Mononuclear cell (primary cell): ENCODE data around the gene STK10. TPM values are rescaled to one million over a fixed set of nuclear protein-coding genes. Genes with fewer than 3 reads are reported as not detected.
A peak's percentile ranks its signal among the peaks of the same experiment; 100 is the strongest.

Experiments used
- H3K27me3 ChIP-seq: 2 replicates; pipeline ENCODE4 v1.6.0; 2011; ENCODE audit warnings: low read length, control low read depth; ENCODE audit not compliant: insufficient read depth
- H3K4me1 ChIP-seq: 2 replicates; pipeline ENCODE4 v1.5.1; 2011; ENCODE audit warnings: mild to moderate bottlenecking, low read length, control low read depth; ENCODE audit not compliant: insufficient read depth
- H3K4me3 ChIP-seq: 2 replicates; pipeline ENCODE4 v1.5.1; 2011; ENCODE audit warnings: mild to moderate bottlenecking, low read length, moderate library complexity
- H3K9me3 ChIP-seq: 2 replicates; pipeline ENCODE4 v1.5.1; 2011; ENCODE audit warnings: low read depth, mild to moderate bottlenecking, control low read depth, low read length
- total RNA-seq: library from RNA; depleted of rRNA; stranded (reverse); fragments of >200 nt; gene quantifications from one replicate; pipeline ENCODE4 v1.2.3, GENCODE V29; 2012

Gene STK10
- total RNA-seq, 1 donor = 134 TPM

- Histone ChIP-seq H3K4me3 (peak overlapping the region; percentile 13), H3K4me1 (peaks cover 97% of the 10 kb centered on the region), H3K27me3 (no peaks in the 10 kb centered on the region), H3K9me3 (no peaks in the 10 kb centered on the region)
Measured at GRCh38 chr5:172178991-172179989, 8.7 kb downstream of the STK10 start.

- peak overlapping the region; percentile 13 for H3K4me3 ChIP-seq
- H3K4me1 ChIP-seq = peaks cover 97% of the 10 kb centered on the region
- H3K9me3 ChIP-seq = no peaks in the 10 kb centered on the region
- no peaks in the 10 kb centered on the region for H3K27me3 ChIP-seq
Measured at GRCh38 chr5:172178301-172178987, 9.6 kb downstream of the STK10 start.

GRCh38 chr5:172177176-172177575 is 10.8 kb downstream of the STK10 start:
- Histone ChIP-seq H3K4me1 (peaks cover 97% of the 10 kb centered on the region), H3K9me3 (no peaks in the 10 kb centered on the region), H3K27me3 (no peaks in the 10 kb centered on the region), H3K4me3 (no peak overlapping the region)

GRCh38 chr5:172175263-172175719 is 12.7 kb downstream of the STK10 start:
- Histone ChIP-seq H3K27me3 (no peaks in the 10 kb centered on the region), H3K9me3 (no peaks in the 10 kb centered on the region), H3K4me3 (peak overlapping the region; percentile 44), H3K4me1 (peaks cover 97% of the 10 kb centered on the region)

- H3K4me3 ChIP-seq = peak overlapping the region; percentile 44
- no peaks in the 10 kb centered on the region for H3K27me3 ChIP-seq
- no peaks in the 10 kb centered on the region for H3K9me3 ChIP-seq
- peaks cover 96% of the 10 kb centered on the region for H3K4me1 ChIP-seq
Measured at GRCh38 chr5:172173564-172174153, 14.4 kb downstream of the STK10 start.

- no peak overlapping the region for H3K4me3 ChIP-seq
- H3K9me3 ChIP-seq = no peaks in the 10 kb centered on the region
- H3K4me1 ChIP-seq = peaks cover 96% of the 10 kb centered on the region
- no peaks in the 10 kb centered on the region for H3K27me3 ChIP-seq
Measured at GRCh38 chr5:172172912-172173563, 15.0 kb downstream of the STK10 start.

- H3K4me3 ChIP-seq = no peak overlapping the region
- H3K9me3 ChIP-seq = no peaks in the 10 kb centered on the region
- H3K4me1 ChIP-seq = peaks cover 88% of the 10 kb centered on the region
- H3K27me3 ChIP-seq = no peaks in the 10 kb centered on the region
Measured at GRCh38 chr5:172171118-172171517, 16.9 kb downstream of the STK10 start.

- H3K27me3 ChIP-seq = no peaks in the 10 kb centered on the region
- no peaks in the 10 kb centered on the region for H3K9me3 ChIP-seq
- peaks cover 89% of the 10 kb centered on the region for H3K4me1 ChIP-seq
- no peak overlapping the region for H3K4me3 ChIP-seq
Measured at GRCh38 chr5:172170251-172170701, 17.7 kb downstream of the STK10 start.

GRCh38 chr5:172169216-172169615 is 18.8 kb downstream of the STK10 start:
- no peak overlapping the region for H3K4me3 ChIP-seq

GRCh38 chr5:172168311-172168710 is 19.7 kb downstream of the STK10 start:
- Histone ChIP-seq H3K27me3 (no peaks in the 10 kb centered on the region), H3K9me3 (no peaks in the 10 kb centered on the region), H3K4me1 (peaks cover 86% of the 10 kb centered on the region), H3K4me3 (no peak overlapping the region)

More at GRCh38 chr5:172169216-172169615, 18.8 kb downstream of the STK10 start:
- Histone ChIP-seq H3K4me1 (peaks cover 89% of the 10 kb centered on the region), H3K27me3 (no peaks in the 10 kb centered on the region), H3K9me3 (no peaks in the 10 kb centered on the region)

GRCh38 chr5:172167895-172168294 is 20.1 kb downstream of the STK10 start:
- no peak overlapping the region for H3K4me3 ChIP-seq
- H3K9me3 ChIP-seq = no peaks in the 10 kb centered on the region
- no peaks in the 10 kb centered on the region for H3K27me3 ChIP-seq
- peaks cover 86% of the 10 kb centered on the region for H3K4me1 ChIP-seq

GRCh38 chr5:172166030-172166826 is 21.8 kb downstream of the STK10 start:
- H3K4me1 ChIP-seq = peaks cover 87% of the 10 kb centered on the region
- no peaks in the 10 kb centered on the region for H3K9me3 ChIP-seq
- H3K4me3 ChIP-seq = no peak overlapping the region
- no peaks in the 10 kb centered on the region for H3K27me3 ChIP-seq

- no peak overlapping the region for H3K4me3 ChIP-seq
Measured at GRCh38 chr5:172165465-172165864, 22.6 kb downstream of the STK10 start.

GRCh38 chr5:172164769-172165212 is 23.2 kb downstream of the STK10 start:
- peaks cover 86% of the 10 kb centered on the region for H3K4me1 ChIP-seq
- H3K4me3 ChIP-seq = no peak overlapping the region
- H3K27me3 ChIP-seq = no peaks in the 10 kb centered on the region
- no peaks in the 10 kb centered on the region for H3K9me3 ChIP-seq

More at GRCh38 chr5:172165465-172165864, 22.6 kb downstream of the STK10 start:
- Histone ChIP-seq H3K27me3 (no peaks in the 10 kb centered on the region), H3K9me3 (no peaks in the 10 kb centered on the region), H3K4me1 (peaks cover 85% of the 10 kb centered on the region)
